Measurements from ENCODE around the gene LYST.

LYST gene

GRCh38 chr1:235883261-235883927 is 16.7 kb upstream of the LYST start:
- DNase-seq, result peak; percentile 45

DNA sequence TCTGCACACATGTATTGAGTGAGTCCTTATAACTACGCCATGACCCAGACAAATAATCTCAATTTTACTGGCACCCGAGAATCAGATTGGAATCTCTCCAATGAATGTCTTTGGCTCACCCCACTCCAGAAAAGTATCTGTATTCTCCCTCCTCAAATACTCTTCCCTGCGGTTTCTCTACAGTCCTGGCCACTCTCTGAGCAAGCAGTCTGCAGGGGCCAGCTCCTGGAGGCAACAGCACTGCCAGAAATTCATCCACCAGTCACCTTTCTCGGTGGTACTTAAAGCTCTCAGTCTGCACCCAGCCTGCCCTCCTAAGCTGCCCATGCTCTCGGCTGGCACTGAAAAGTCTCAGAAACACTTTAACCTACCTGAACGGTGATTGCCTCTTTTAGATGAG is 16.1 kb upstream of the LYST start:
- DNase-seq, result no peak

GRCh38 chr1:235881930-235882700 is 15.4 kb upstream of the LYST start:
- no peak for DNase-seq

DNA sequence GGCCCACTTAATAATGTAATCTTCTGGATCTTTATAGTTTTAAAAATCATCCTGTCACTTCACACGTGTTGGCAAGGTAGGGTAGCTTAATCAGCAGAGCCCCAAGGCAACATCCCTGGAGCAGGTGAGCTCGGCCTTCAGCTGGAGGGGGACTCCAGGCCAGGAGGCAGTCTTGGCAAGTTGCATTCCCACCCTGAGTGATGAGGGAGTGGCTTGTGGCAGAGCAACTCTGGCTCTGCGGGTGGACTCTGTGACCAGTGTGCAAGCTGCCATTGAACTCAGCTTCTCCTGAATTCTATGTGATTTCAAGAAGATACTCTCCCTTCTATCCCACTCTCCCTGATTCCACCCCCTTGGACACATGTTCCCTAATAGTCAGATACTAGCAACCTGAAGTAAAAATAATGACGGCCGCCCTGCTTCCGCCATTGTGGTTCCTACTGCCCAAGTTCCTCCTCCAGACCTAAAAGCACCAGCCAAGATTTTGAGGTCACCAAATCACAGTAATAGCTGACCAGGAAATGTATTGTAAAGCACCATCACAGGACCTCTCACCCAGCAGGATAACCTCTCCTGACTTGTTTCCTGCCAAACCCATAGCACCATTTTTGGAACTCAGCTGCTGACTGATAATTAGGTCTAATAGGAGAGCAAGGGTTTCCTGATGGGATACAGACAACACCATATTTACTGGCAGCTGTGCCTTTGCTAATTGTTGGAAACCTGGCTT is 11.5 kb upstream of the LYST start:
- DNase-seq, result no peak

DNA sequence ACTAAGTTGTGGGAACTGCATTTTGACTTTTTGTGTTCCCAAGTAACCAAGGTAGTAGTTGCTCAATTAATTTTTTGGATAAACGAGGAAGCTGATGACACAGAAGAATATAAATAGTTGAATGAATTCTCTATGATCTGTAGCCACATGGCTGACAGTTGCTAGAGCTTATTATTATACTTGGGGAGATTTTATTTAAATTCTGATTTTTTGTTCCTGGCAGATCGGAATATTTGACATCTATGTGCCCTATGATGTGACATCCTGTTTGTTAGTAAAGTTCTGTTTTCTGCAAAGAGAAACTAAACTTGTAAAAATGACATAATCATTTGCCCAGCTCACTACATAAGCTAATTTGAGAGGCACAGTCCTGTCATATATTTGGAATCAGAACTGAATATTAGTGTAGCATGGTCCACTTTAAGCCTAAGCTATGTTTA is 9.7 kb upstream of the LYST start:
- DNase-seq, result no peak

- no peak for DNase-seq
These were observed 8.4 kb upstream of the LYST start for GRCh38 chr1:235875036-235875597.

DNA sequence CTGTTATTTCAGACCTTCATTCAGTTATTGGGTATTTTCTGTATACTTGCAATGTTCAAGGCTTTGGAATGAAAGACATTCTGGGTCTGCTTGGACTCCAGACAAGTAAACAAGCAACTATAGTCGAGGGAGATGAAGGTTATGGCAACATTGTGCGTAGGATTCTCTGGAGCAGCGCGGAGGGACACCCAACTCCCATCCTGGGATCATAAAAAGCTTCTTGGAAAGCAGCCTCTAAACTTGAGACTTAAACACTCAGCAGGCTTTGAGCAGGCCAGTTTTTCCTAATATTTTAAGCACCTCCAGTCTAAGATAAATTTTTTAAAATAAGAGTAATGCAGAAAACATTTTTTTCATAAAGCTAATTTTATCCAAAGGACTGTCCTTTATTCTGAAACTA is 7.6 kb upstream of the LYST start:
- DNase-seq, result no peak

GRCh38 chr1:235873571-235873970 is 6.9 kb upstream of the LYST start:
- DNase-seq, result no peak

DNA sequence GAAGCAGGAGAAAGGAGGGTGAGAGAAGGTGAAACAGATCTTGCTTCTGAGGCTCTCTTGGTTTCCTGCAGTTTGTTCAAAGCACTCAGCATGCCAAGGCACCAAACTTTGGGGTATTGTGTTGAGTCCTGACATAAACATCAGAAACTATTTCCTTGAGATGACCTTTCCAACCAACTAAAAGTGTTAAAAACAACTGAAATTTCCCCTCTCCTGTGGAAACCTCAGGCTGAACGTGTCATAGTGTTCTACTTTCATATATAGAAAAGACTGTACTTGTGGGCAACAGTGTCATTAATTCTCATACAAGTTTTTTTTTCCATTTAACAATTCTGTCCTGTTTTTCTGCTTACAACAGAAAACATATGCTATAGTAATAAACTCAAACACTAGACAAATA is 6.3 kb upstream of the LYST start:
- DNase-seq, result peak; percentile 54

DNA sequence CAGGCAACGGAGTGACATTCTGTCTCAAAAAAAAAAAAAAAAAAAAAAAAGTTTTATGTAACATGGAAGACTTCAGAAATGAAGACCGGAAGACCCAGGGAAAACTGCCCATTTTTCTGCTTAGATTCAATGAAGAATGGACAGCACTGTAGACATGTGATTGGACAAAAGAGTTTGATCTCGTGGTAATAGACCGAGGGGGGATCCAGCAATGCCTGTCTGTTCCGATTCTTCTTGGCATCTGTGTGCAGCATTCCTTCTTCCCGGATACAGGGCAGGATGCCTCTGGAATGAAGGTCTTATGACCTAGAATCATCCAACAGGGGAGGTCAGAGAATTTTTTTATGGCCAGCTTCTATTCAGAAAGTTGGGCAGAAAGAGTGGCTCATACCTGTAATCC is 5.6 kb upstream of the LYST start:
- DNase-seq, result no peak

DNA sequence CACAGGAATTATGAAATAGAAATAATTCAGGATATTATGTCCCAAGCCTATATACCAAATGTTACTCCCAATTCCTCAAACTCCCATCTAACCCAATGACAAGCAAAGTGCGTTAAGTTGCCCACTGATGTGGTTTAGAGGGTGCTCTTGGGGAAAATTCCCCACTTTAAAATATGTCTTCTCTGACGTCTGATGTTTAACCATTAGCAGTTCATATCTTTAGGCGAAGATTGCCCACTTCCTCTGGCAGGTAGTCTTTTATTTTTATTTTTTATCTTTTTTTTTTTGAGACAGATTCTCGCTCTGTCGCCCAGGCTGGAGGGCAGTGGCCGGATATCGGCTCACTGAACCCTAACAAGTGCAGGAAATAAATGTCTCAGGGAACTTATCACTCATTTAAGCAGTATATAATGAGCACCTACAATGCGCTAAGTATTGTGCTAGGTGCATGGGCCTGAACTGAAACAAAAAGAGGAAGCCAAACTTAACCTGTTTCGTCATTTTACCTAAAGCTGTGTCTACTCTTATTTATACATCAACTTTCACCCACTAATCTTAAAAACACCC is 1.3 kb upstream of the LYST start:
- DNase-seq, result peak; percentile 53

- peak; percentile 97 for DNase-seq
These were observed 473 bp upstream of the LYST start for GRCh38 chr1:235866913-235867845.

GRCh38 chr1:235865565-235866204 is 1.0 kb downstream of the LYST start:
- DNase-seq, result no peak

DNA sequence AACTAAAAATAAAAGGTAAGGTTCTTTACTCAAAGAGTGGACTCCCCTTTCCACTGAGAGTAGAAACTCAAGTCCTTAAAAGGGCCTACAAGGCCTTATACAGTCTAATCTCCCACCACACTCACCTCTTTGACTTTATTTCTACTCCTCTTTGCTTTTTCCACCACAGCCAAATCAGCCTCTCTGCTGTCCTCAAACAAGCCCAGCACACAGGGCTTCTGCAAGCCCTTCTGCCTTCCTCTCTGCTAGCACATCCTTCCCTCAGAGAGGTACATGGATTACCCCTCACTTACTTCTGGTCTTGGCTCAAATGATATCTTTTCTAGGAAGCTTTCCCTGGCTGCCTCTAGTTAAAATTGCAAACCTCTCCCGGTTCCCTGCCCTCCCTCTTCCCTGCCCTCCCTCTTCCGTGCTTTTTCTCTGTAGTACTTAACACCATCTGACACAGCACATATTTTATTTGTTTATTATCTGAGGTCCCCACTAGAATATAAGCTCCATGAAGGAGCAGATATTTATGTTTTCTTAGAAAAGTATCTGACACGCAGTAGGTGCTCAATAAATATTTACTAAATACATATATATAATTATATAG is 1.7 kb downstream of the LYST start:
- DNase-seq, result no peak

- no peak for DNase-seq
These were observed 2.2 kb downstream of the LYST start for GRCh38 chr1:235864469-235864868.

DNA sequence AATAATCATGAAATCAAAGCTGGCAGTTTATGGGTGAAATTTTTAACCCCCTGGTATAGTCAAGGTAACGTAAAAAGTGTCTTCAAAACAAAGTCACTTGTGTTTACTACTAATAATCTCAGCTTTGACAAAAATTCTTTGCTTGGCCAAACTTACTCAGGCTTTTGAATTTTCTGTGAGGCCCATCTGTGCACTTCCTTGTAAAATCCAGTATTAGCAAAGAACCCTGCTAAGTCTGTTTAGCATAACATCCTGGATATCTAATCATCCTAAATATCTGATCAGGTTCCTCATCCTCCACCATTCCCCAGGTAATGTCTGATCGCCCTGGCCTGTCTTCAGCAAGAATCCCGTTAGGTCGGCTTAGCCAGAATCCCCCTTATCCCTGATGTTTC is 3.0 kb downstream of the LYST start:
- no peak for DNase-seq

DNA sequence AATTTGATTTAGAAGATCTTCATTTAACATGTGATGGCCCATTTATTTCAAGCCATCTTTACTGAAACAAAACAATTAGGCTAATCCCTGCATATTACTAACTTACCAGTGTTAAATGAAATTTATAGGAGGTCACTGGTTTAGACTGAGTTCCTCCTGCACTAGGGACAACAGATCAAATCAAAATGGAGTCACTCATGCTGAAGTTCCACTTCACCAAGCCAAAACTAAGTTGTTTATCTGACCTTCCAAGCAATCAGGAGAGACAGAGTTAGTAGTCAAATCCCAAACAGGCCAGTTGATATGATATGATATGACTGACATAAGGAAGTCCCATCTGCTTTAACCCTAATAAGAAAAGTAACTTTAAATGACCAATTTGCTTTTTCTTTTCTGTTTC is 4.8 kb downstream of the LYST start:
- no peak for DNase-seq

DNA sequence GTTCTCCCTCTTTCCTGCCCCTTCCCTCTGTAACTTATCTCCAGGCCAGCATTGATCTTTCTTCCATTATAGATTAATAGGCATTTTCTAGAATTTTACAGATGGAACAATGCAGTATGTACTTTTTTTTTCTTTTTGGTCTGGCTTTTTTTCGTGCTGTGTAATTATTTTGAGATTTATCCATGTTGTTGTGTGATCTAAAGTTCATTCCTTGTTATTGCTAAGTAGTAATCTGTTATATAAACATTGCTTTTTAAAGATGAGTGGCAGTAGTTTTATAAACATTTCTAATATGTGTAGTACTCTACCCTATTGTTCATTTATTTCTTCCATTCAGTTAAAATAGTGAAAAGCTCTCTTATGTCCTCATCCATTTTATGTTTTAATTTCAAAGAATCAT is 5.9 kb downstream of the LYST start:
- no peak for DNase-seq

GRCh38 chr1:235859789-235860188 is 6.9 kb downstream of the LYST start:
- DNase-seq, result no peak

DNA sequence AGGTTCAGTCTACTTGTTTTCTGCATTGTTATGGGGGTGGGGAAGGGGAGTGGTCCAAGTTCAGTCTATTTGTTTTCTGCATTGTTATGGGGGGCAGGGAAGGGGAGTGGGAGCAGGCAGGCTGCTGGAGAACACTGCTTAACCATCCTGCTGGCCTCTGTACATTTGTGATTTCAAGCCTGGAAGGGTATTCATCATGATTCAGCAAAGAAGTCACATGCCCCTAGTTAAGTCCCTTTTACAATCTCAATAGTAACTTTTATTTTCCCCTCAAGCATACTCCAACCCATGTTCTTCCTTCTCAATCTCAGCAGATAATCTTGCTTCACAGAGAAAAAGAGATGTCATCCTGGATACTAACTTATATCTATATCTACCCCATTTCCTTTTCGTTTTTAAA is 7.9 kb downstream of the LYST start:
- DNase-seq, result no peak

DNA sequence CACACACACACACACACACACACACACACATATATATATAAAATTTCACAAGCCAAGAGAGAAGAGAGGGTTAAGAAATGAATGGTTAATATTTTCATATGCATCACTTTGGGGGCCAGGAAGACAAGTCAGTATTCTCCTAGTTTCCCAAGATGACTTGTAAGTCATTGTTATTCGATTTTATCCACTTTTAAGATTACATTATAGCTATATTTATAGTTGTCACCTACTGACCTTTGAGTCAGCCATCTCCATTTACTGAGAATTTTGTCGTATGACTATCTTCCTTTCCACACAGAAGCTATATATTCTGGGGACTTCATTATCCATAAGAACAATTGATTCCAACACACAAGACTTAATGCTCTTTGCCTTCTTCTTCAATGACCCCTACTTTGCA is 8.9 kb downstream of the LYST start:
- DNase-seq, result no peak

Measured in stimulated activated CD4-positive, alpha-beta T cell treated with anti-CD3 and anti-CD28 coated beads, Interleukin-15, amount 100 ng/mL, for 24 hours (primary cell).